CD14-positive monocyte (primary cell): ENCODE measurements around the gene INO80C. TPM values are rescaled to one million over a fixed set of nuclear protein-coding genes. Genes with fewer than 3 reads are reported as not detected.

Experiments
- DNase-seq, 3 donors: peaks; one replicate each; pipeline ENCODE4 v3.0.0-alpha.2; 2011 to 2022
- H2AFZ ChIP-seq: 2 replicates; pipeline ENCODE4 v1.6.0; 2012; ENCODE audit warnings: mild to moderate bottlenecking, low read depth, low read length, inconsistent platforms; ENCODE audit not compliant: insufficient read depth, poor library complexity, severe bottlenecking
- H3K27ac ChIP-seq, 2 donors: 1 replicate in 1 of 2; 2 replicates in 1 of 2; pipeline ENCODE4 v1.5.1; 2012 to 2013; ENCODE audit warnings: low read length in 2 of 2, control low read depth in 1 of 2, inconsistent platforms in 1 of 2, low read depth in 1 of 2, mild to moderate bottlenecking in 1 of 2
- H3K27me3 ChIP-seq, 2 donors: one replicate each; pipeline versions ENCODE4 v1.6.0 to v1.6.1; 2011 to 2013; ENCODE audit warnings: low read length in 2 of 2; ENCODE audit not compliant: control insufficient read depth in 2 of 2, insufficient read depth in 2 of 2
- H3K36me3 ChIP-seq, 2 donors: replicated peaks in 1 of 2; 1 replicate in 1 of 2; 2 replicates in 1 of 2; pipeline versions ENCODE4 v1.5.1 to v1.6.1; 2012 to 2013; ENCODE audit warnings: low read length in 2 of 2, control low read depth in 1 of 2, inconsistent platforms in 1 of 2, mild to moderate bottlenecking in 1 of 2; ENCODE audit not compliant: insufficient read depth in 2 of 2, control insufficient read depth in 1 of 2
- H3K4me1 ChIP-seq, 2 donors: 1 replicate in 1 of 2; 2 replicates in 1 of 2; pipeline versions ENCODE4 v1.5.1 to v1.6.1; 2012 to 2013; ENCODE audit warnings: low read length in 2 of 2, control low read depth in 1 of 2, inconsistent platforms in 1 of 2, mild to moderate bottlenecking in 1 of 2, moderate library complexity in 1 of 2; ENCODE audit not compliant: insufficient read depth in 2 of 2, control insufficient read depth in 1 of 2
- H3K4me2 ChIP-seq: replicated peaks from 2 replicates; pipeline ENCODE3; 2012; ENCODE audit warnings: low read length, moderate library complexity, mild to moderate bottlenecking; ENCODE audit not compliant: poor library complexity, severe bottlenecking; ENCODE audit errors: extremely low read depth
- H3K4me3 ChIP-seq, 3 experiments: fragments of 200-600 bp in 1 of 3; sonication (generic) in 1 of 3; replicated peaks in 1 of 3; 1 replicate in 2 of 3; 2 replicates in 1 of 3; pipeline ENCODE4 v1.5.1; 2011 to 2013; ENCODE audit warnings: low read length in 3 of 3, mild to moderate bottlenecking in 3 of 3, control low read depth in 2 of 3, low read depth in 2 of 3, inconsistent platforms in 1 of 3, moderate library complexity in 1 of 3
- H3K79me2 ChIP-seq: 2 replicates; pipeline ENCODE4 v1.6.0; 2012; ENCODE audit warnings: mild to moderate bottlenecking, control low read depth, inconsistent platforms, low read length, moderate library complexity; ENCODE audit not compliant: insufficient read depth
- H3K9ac ChIP-seq: 2 replicates; pipeline ENCODE4 v1.6.0; 2017; ENCODE audit warnings: low read length, mild to moderate bottlenecking; ENCODE audit not compliant: insufficient read depth, poor library complexity, severe bottlenecking
- H3K9me3 ChIP-seq, 2 donors: replicated peaks in 1 of 2; 1 replicate in 1 of 2; 2 replicates in 1 of 2; pipeline versions ENCODE4 v1.5.1 to v1.6.1; 2012 to 2013; ENCODE audit warnings: low read length in 2 of 2, control low read depth in 1 of 2; ENCODE audit not compliant: control insufficient read depth in 1 of 2, insufficient read depth in 1 of 2
- H4K20me1 ChIP-seq: 2 replicates; pipeline ENCODE4 v1.6.0; 2012; ENCODE audit warnings: mild to moderate bottlenecking, low read length, control low read depth, moderate library complexity; ENCODE audit not compliant: insufficient read depth
- H3K27ac Mint-ChIP-seq, 7 donors: one replicate each; pipeline ENCODE4 v1.8.0; 2020; ENCODE audit warnings: mild to moderate bottlenecking in 7 of 7, mixed read lengths in 7 of 7, moderate library complexity in 6 of 7, inconsistent platforms in 2 of 7
- H3K27me3 Mint-ChIP-seq, 3 donors: one replicate each; pipeline ENCODE4 v1.8.0; 2021 to 2022; ENCODE audit warnings: low read depth in 3 of 3, mild to moderate bottlenecking in 3 of 3, mixed read lengths in 3 of 3, moderate library complexity in 3 of 3, inconsistent platforms in 1 of 3
- H3K36me3 Mint-ChIP-seq, 2 donors: one replicate each; pipeline ENCODE4 v1.8.0; 2020; ENCODE audit warnings: mixed read lengths in 2 of 2, inconsistent platforms in 1 of 2, mild to moderate bottlenecking in 1 of 2
- H3K4me1 Mint-ChIP-seq: one replicate; pipeline ENCODE4 v1.8.0; 2020; ENCODE audit warnings: mild to moderate bottlenecking, mixed read lengths
- H3K4me3 Mint-ChIP-seq, 2 donors: one replicate each; pipeline ENCODE4 v1.8.0; 2020; ENCODE audit warnings: mild to moderate bottlenecking in 2 of 2, mixed read lengths in 2 of 2, moderate library complexity in 1 of 2
- H3K9me3 Mint-ChIP-seq, 7 donors: one replicate each; pipeline ENCODE4 v1.8.0; 2020 to 2022; ENCODE audit warnings: mixed read lengths in 7 of 7, mild to moderate bottlenecking in 6 of 7, moderate library complexity in 6 of 7, inconsistent platforms in 2 of 7
- WGBS: methylation state at CpG from one replicate; pipeline ENCODE4 v1.1.5; 2013; ENCODE audit warnings: missing lambda C conversion rate; ENCODE audit not compliant: insufficient coverage; 5-methylcytosine and 5-hydroxymethylcytosine counted together
- intact Hi-C, 2 donors: fragments of 100-400 bp; cut with micrococcal nuclease; formaldehyde crosslinking; loops; one replicate each; pipeline versions ENCODE4 v1.15.0 to v1.15.1; 2023
- polyA plus RNA-seq, 3 donors: library from polyadenylated mRNA; depleted of rRNA in 1 of 3; unstranded in 2 of 3; stranded (reverse) in 1 of 3; fragments of 300-500 nt in 2 of 3; fragments of >200 nt in 1 of 3; fragmentation: Illumina TruSeq in 2 of 3; gene quantifications; 1 replicate in 2 of 3; 2 replicates in 1 of 3; pipeline ENCODE4 v1.2.3, GENCODE V29; 2012 to 2021
- TF ChIP-seq, protein P1 (sequence below): fragments of 200-600 bp; IDR thresholded peaks from one replicate; pipeline ENCODE4 v1.8.0; 2022; ENCODE audit warnings: antibody characterized with exemption, mild to moderate bottlenecking

The INO80C gene
- polyA plus RNA-seq, 3 donors: 17.7 to 27.9 (median 22.3) TPM

- Histone ChIP-seq H3K4me3 (no peak overlapping the region), H3K9ac (peak overlapping the region; percentile 41), H3K4me1 (peaks cover 21 to 41% of the 10 kb centered on the region in 2 donors), H2AFZ (no peak overlapping the region), H3K27ac (peak overlapping the region; percentile 33 to 86), H3K9me3 (no peaks in the 10 kb centered on the region), H3K79me2 (peaks cover 4% of the 10 kb centered on the region), H4K20me1 (no peaks in the 10 kb centered on the region), H3K36me3 (no peaks in the 10 kb centered on the region), H3K27me3 (no peaks in the 10 kb centered on the region), H3K4me2 (peak overlapping the region; percentile 25)
- intact Hi-C loops: no loop called here
- TF ChIP-seq, protein P1, sequence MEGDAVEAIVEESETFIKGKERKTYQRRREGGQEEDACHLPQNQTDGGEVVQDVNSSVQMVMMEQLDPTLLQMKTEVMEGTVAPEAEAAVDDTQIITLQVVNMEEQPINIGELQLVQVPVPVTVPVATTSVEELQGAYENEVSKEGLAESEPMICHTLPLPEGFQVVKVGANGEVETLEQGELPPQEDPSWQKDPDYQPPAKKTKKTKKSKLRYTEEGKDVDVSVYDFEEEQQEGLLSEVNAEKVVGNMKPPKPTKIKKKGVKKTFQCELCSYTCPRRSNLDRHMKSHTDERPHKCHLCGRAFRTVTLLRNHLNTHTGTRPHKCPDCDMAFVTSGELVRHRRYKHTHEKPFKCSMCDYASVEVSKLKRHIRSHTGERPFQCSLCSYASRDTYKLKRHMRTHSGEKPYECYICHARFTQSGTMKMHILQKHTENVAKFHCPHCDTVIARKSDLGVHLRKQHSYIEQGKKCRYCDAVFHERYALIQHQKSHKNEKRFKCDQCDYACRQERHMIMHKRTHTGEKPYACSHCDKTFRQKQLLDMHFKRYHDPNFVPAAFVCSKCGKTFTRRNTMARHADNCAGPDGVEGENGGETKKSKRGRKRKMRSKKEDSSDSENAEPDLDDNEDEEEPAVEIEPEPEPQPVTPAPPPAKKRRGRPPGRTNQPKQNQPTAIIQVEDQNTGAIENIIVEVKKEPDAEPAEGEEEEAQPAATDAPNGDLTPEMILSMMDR: no peak
- H3K27ac Mint-ChIP-seq: peak overlapping the region; percentile 79 to 94 (median 90)
- no peaks in the 10 kb centered on the region for H3K27me3 Mint-ChIP-seq
- peaks cover 23% of the 10 kb centered on the region in 2 donors for H3K36me3 Mint-ChIP-seq
- H3K4me3 Mint-ChIP-seq: peak overlapping the region; percentile 48 to 69
- H3K9me3 Mint-ChIP-seq: peaks cover 0 to 2% (median 0%) of the 10 kb centered on the region in 7 donors
- WGBS: 25% methylated on average over 2 of the region's 8 CpGs
- peak; percentile 90 to 97 (median 90) for DNase-seq
- peaks cover 40% of the 10 kb centered on the region for H3K4me1 Mint-ChIP-seq
Measured at GRCh38 chr18:35478520-35479435, 19.0 kb downstream of the INO80C start.

DNA sequence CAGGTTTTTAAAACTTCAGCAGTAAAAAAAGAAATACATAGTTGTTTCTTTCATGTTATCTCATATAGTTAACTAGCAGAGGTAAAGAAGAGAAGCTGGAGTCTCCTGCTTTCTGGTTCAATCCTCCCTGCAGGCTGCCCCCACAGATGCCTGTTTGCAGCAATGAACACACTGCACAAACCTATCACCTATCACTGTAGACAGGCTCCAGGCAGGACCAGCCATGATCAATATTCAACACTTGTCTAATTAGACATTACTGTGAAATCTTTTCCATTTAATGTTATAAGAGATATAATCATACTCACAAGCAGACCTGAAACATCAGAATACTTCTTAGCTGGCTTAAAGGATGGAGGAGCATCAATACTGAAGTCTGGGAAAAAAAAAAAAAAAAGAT lies 19.8 kb downstream of the INO80C start:
- no peak overlapping the region for H3K4me3 ChIP-seq
- no peak for DNase-seq
- H3K36me3 Mint-ChIP-seq: peaks cover 27 to 31% of the 10 kb centered on the region in 2 donors
- no peaks in the 10 kb centered on the region for H3K27me3 Mint-ChIP-seq
- H3K79me2 ChIP-seq: peaks cover 4% of the 10 kb centered on the region
- H3K27me3 ChIP-seq: no peaks in the 10 kb centered on the region
- H3K9me3 ChIP-seq: no peaks in the 10 kb centered on the region
- no peak overlapping the region for H2AFZ ChIP-seq
- peaks cover 0 to 2% (median 0%) of the 10 kb centered on the region in 7 donors for H3K9me3 Mint-ChIP-seq
- peak overlapping the region; percentile 67 to 94 (median 90) for H3K27ac Mint-ChIP-seq
- intact Hi-C loops: no loop called here
- H3K4me1 ChIP-seq: peaks cover 21 to 41% of the 10 kb centered on the region in 2 donors
- H3K36me3 ChIP-seq: peaks cover 3 to 7% of the 10 kb centered on the region in 2 donors
- no peaks in the 10 kb centered on the region for H4K20me1 ChIP-seq
- peak overlapping the region; percentile 25 for H3K4me2 ChIP-seq
- TF ChIP-seq, protein P1: no peak
- H3K27ac ChIP-seq: peak overlapping the region in 1 of 2 donors; percentile 86
- peaks cover 40% of the 10 kb centered on the region for H3K4me1 Mint-ChIP-seq
- peak overlapping the region; percentile 41 for H3K9ac ChIP-seq
- H3K4me3 Mint-ChIP-seq: no peak overlapping the region
